GM15510 (cell line): Measurements from ENCODE around the gene PYM1.

Experiments used
- POLR2A ChIP-seq: IDR thresholded peaks from 3 replicates; pipeline ENCODE4 v1.6.1; 2011; ENCODE audit warnings: borderline replicate concordance; ENCODE audit not compliant: insufficient read length; ENCODE audit errors: extremely low read depth

The PYM1 gene

GRCh38 chr12:55931780-55932550 is 4.3 kb upstream of the PYM1 start:
- TF ChIP-seq POLR2A = peak; percentile 33

DNA sequence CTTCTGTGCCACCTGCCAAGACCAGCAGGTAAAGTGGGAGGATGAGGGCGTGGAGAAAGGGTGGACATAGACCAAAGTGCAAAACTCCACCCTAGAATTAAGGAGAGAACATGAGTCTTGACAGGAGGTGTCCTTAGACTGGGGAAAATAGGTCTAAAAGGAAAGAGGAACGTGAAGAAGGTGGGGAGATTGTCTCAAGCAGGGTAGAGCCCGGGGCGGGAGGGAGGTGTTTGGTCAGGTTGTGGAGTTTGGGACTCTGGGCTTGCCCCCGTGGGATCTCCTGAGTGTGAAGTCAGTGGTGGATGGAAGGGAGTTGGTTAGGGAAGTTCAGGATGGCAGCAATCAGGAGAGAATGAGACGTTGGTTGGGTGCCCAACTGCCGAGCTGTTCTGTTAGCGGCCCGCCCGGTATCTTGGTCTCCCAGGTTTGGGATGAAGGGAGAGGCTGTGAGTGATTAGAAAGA is 3.7 kb upstream of the PYM1 start:
- TF ChIP-seq POLR2A = no peak

- TF ChIP-seq POLR2A = no peak
Measured at GRCh38 chr12:55930771-55931316, 3.1 kb upstream of the PYM1 start, which contains the start of gene DGKA. DGKA (plus strand) TSS chr12:55931162; CDS start chr12:55936504, 5,342 bp downstream.

DNA sequence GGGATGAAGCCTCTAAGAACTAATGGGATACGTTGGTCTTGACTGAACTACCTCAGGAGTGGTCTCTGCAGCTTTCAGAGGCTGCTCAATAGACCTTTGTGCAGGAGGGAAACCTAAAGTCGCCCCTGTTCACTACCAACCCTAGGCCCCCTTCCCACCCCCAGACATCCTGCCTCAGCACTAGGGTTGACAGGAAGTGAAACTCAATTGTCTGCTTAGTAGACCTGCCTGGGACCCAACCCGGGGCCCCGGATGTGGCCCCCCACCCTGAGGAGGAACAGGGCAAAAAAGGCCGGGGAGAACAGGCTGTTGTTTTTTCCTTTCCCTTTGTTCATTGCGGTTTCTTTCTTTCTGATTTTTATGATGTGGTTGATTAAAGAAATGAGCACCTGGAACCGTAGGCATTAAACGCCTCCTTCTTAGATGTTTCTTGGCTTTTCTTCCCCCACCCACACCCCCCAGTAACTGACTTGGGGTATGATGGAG is 1.7 kb upstream of the PYM1 start:
- peak; percentile 56 for TF ChIP-seq POLR2A

DNA sequence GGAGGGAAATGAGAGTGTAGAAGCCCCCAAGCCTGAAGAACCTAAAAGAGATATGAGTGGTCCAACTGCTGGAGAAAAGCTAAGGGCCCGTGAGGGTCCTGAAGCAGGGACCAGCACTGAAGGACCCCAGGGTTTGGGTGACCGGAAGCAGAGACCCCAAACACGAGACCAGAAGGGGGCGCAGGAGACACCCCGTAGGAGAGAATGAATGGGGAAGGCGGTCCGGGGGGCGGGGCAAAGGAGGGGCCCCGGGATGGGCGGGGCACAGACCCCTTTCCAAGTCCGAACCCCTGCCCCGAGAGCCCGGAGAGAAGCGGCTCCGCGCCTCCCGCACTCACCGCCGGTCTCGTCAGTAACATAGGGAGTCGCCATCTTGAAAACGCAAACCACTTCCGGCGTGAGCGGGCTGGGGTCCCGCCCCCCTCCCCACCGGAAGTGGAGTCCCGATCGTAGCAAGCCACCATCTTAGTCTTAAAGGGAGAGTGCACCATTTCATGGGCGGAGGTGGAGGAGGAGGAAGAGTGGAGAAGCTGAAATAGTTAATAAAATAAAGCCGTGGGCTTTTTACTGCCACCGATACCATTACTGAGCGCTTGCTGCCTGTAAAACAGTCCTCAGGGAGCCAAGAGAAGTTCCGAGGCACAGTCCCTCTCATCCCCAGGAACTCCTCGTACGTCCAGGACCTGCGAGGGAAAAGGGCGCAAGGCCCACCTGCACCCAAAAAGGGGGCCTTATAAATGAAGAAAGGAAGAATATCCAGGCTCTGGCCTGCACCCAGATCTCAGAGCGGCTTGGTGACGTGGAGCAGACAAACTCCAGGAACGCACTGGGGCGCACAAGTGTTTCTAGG is 731 bp downstream of the PYM1 start:
- TF ChIP-seq POLR2A = peak; percentile 65

DNA sequence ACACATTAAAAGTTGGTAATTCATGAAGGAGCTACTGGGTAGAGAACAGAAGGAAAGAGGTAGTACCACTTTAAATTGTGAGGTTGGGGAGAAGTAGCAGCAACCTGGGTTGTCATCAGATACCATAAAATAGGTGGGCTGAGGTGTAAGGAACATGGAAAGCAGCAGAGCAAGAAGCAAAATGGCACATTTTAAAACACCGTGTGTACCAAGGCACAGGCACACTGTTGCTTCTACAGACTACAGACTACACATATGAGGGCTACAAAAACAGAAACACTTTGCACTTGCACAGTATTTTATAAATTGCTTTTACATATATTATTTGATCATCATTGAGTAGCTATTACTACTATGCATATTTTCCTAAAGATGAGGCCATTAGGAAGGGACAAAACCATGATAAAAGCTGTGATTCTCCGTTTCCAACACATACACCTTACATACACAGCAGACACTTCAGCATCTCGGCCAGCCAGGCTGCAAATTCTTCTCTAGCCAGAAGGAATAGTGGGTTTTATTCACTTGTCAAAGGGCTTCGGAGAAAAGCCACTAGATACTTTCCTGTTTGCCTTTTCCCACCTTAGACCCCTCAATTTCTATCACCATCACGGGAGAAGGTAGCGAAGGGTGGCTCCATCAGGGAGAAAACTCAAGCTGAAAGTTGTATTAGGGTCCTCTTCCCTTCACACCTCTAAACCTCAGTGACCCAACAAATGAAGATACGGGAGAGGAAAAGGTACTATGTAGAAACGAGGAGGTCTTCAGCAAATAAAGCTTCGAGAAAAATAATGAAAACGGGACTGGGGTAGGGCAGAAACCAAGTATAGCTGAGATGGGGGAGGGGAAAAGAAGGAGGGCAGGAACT is 1.6 kb downstream of the PYM1 start:
- TF ChIP-seq POLR2A = no peak

DNA sequence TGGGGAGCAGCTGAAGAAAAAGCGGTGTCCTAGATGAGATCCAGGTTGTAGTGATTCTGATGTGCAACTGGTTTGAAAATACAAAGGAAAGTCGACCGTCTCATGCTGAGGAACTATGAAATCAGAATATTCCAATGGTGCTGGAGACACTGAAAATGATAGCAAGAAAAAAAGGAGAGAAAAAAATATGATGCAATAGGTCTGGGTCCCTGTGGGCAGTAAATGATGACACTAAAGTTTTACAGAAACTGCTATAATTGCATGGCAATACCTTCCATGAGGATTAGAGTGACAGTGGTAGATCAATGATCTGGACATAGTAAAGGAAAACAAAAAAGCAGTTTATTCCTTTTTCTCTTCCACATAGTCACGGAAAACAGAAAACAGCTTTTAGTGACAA is 2.3 kb downstream of the PYM1 start:
- TF ChIP-seq POLR2A = no peak

GRCh38 chr12:55922126-55922525 is 5.6 kb downstream of the PYM1 start:
- TF ChIP-seq POLR2A = no peak

DNA sequence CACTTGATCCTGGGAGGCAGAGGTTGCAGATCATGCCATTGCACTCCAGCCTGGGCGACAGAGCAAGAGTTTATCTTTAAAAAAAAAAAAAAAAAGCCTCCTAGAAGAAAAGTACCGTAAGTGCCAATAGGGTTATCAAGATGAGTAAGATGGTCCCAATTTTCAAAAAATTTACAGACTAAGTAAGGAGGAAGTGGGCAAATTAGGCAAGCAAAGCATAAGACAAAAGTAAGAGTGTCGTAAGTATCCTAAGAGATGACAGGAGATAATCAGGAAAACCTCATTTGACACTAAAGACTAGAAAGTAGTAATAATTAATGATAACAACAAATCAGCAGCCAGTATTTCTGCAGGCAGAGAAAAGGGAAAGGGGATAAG is 12.2 kb downstream of the PYM1 start:
- no peak for TF ChIP-seq POLR2A

DNA sequence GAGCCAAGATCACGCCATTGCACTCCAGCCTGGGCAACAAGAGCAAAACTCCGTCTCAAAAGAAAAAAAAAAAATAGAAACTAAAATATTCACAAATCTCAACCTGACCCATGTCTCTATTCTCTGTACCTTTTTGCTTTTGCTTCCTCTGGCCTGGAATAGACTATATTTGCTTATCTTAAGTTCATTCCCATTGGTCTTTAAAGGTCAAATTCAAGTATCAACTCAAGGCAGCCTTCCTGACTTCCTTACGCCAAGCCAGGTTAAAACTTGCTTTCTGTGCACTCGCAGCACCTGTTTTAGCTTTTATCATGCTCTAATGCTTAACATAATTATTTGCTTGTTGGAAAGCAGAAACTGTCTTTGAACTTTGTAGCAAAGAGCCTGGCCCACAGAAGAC is 14.8 kb downstream of the PYM1 start:
- no peak for TF ChIP-seq POLR2A

GRCh38 chr12:55909513-55909884 is 18.2 kb downstream of the PYM1 start:
- no peak for TF ChIP-seq POLR2A

- TF ChIP-seq POLR2A = no peak
Measured at GRCh38 chr12:55908726-55909512, 18.8 kb downstream of the PYM1 start.

- TF ChIP-seq POLR2A = no peak
Measured at GRCh38 chr12:55906056-55906455, 21.6 kb downstream of the PYM1 start.

DNA sequence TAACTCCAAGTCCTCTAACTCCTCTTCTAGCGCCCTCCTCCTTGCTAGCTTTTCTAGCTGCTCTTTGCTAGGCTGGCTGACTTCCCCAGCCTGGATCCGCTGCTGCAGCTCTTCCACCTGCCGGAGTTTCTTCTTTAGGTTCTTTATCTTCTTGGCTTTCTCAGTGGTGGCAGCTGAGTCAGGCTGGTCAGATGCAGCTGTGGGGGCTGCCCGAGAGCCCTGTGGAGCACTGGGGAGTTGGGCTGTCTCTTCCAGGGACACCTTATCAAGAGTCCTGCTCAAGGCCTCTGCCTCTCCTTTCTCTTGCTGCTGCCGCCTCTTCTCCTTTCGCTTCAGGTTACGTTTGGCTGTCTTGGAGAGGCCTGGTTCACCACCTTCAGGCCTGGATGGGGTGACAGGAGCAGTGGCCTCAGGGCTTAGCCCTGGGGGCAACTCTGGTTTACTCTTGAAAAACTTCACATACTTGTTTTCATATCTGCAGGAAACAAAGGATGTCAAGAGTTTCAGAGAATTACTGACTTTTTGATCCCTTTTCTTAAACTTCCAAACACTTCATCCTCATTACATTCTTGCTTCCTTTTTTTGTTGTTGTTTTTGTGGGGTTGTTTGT is 25.7 kb downstream of the PYM1 start:
- no peak for TF ChIP-seq POLR2A

- no peak for TF ChIP-seq POLR2A
Measured at GRCh38 chr12:55899082-55899481, 28.6 kb downstream of the PYM1 start.
